WERI-Rb-1 (cell line): ENCODE data around the gene THBD.

Experiments used
- DNase-seq: peaks from one replicate; pipeline ENCODE4 v3.0.0-alpha.2; 2020
- H3K27ac ChIP-seq: fragments of 250-450 bp; sonication (Bioruptor Pico); 2 replicates; pipeline ENCODE4 v1.5.1; 2020; ENCODE audit warnings: mild to moderate bottlenecking, moderate library complexity
- H3K27me3 ChIP-seq: fragments of 250-450 bp; sonication (Bioruptor Pico); 2 replicates; pipeline ENCODE4 v1.5.1; 2021; ENCODE audit warnings: mild to moderate bottlenecking, low read depth, moderate library complexity; ENCODE audit not compliant: insufficient read depth, severe bottlenecking
- H3K36me3 ChIP-seq: fragments of 250-450 bp; sonication (Bioruptor Pico); 2 replicates; pipeline ENCODE4 v1.5.1; 2020; ENCODE audit warnings: mild to moderate bottlenecking, moderate library complexity
- H3K4me3 ChIP-seq: 2 replicates; pipeline ENCODE4 v1.5.1; 2011; ENCODE audit warnings: low read depth, mild to moderate bottlenecking, control low read depth, low read length
- H3K9me3 ChIP-seq: fragments of 250-450 bp; sonication (Bioruptor Pico); 2 replicates; pipeline ENCODE4 v1.5.1; 2021; ENCODE audit warnings: mild to moderate bottlenecking, moderate library complexity; ENCODE audit not compliant: severe bottlenecking
- CTCF ChIP-seq: IDR thresholded peaks from 2 replicates; pipeline ENCODE4 v1.5.1; 2011; ENCODE audit warnings: low read depth, mild to moderate bottlenecking, control low read depth, inconsistent platforms, low read length

THBD gene

GRCh38 chr20:23063581-23063980, 14.1 kb upstream of the THBD start:
- Histone ChIP-seq H3K4me3 (no peak overlapping the region), H3K27ac (no peak overlapping the region), H3K36me3 (no peaks in the 10 kb centered on the region), H3K27me3 (peaks cover 90% of the 10 kb centered on the region), H3K9me3 (no peaks in the 10 kb centered on the region)
- DNase-seq, result no peak
- TF ChIP-seq CTCF, result no peak

DNA sequence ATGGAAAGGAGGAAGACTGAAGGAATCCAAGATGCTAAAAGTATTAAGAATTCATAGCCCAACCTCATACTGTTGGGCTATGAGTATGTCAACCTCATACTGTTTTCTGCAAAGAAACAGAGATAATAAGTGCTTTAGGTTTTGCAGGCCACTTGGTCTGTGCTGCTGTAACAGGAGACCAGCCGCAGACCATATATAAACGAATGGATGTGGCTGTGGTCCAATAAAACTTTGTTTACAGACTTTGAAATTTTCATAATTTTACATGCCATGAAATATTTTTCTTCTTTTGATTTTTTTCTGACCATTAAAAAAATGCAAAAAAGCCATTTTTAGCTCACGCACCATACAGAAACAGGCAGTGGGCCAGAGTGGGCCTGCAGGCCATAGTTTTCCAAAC, 13.7 kb upstream of the THBD start:
- Histone ChIP-seq H3K4me3 (no peak overlapping the region), H3K27me3 (peaks cover 87% of the 10 kb centered on the region), H3K9me3 (no peaks in the 10 kb centered on the region), H3K27ac (no peak overlapping the region), H3K36me3 (no peaks in the 10 kb centered on the region)
- TF ChIP-seq CTCF, result no peak
- no peak for DNase-seq

DNA sequence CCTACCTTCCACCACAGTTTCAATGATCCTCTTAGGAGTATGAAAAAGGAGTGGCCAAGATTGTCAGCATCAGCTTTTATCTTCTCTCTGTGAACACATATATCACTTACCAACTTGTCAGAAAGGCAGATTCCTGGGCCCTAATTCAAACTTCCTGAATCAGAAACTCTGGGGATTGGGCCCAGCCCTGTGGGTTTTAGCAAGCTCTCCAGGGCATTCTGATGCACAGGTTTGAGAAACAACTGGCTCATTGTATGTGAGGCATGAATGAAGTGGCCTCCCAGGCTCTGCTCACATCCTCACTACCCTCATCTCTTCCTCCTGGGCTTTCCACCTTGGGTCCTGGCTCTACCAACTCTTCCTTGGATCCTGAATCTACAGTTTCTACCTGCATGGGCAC, 13.2 kb upstream of the THBD start:
- Histone ChIP-seq H3K27ac (no peak overlapping the region), H3K4me3 (no peak overlapping the region), H3K36me3 (no peaks in the 10 kb centered on the region), H3K27me3 (peaks cover 82% of the 10 kb centered on the region), H3K9me3 (no peaks in the 10 kb centered on the region)
- DNase-seq, result no peak
- no peak for TF ChIP-seq CTCF

DNA sequence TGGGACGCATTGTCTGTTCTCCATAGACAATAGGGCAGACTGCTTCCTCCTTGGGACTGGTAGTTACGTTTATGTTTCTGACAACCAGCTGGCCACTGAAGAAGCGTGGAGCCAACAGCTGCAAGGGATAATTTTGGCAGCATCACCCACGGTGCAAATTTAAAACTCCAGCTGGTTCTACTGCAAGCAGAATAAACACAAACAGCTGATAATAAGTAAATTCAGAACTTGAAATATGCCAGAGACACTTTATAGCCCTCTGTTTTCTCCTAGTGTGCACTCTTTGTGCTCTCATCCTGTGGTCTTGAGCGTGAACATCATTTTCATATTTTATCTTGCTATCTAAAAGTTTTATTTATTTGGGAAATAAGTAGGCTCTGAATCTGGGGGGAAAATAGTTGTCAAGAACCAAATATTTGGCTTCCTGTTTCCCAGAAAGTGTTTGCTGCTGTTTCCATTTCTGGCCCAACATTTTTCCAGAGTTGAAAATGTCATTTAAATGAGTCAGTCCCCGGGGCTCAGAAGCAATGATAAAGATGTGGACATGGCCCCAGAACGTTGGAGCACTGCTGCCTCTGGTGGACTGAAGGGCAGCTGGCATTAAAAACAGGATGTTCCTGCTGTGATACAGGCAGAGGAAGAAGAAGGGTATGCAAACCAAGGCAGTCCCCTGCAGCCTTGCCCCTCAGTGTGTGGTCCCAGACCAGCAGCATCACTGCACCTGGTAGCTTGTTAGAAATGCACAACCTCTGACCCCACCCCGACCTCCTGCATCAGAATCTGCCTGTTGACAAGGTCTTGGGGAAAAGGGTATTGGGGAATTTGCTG, 12.5 kb upstream of the THBD start:
- Histone ChIP-seq H3K4me3 (no peak overlapping the region), H3K27ac (no peak overlapping the region), H3K27me3 (peaks cover 80% of the 10 kb centered on the region), H3K9me3 (no peaks in the 10 kb centered on the region), H3K36me3 (no peaks in the 10 kb centered on the region)
- no peak for DNase-seq
- 0 out of 2 replicates have a peak, but pooled peaks have one; percentile 13 for TF ChIP-seq CTCF

- H3K27ac ChIP-seq, result no peak overlapping the region
- DNase-seq, result no peak
- H3K36me3 ChIP-seq, result no peaks in the 10 kb centered on the region
- no peak overlapping the region for H3K4me3 ChIP-seq
- TF ChIP-seq CTCF, result no peak
- H3K27me3 ChIP-seq, result peaks cover 78% of the 10 kb centered on the region
- H3K9me3 ChIP-seq, result peaks cover 3% of the 10 kb centered on the region
These were observed 11.8 kb upstream of the THBD start for GRCh38 chr20:23061262-23061661.

- TF ChIP-seq CTCF, result no peak
- H3K27ac ChIP-seq, result no peak overlapping the region
These were observed 11.2 kb upstream of the THBD start for GRCh38 chr20:23060629-23061028.

More at GRCh38 chr20:23060629-23061028, 11.2 kb upstream of the THBD start:
- no peak for DNase-seq
- Histone ChIP-seq H3K27me3 (peaks cover 74% of the 10 kb centered on the region), H3K36me3 (no peaks in the 10 kb centered on the region), H3K4me3 (no peak overlapping the region), H3K9me3 (peaks cover 3% of the 10 kb centered on the region)
